GM19025 (cell line): ENCODE results near the gene ANTXRL.
"Not testable (repeated sequence)": the region's sequence is repeated elsewhere in the genome, so short reads cannot be mapped to it uniquely, and the experiment has no call there.

Experiments used
- ATAC-seq: cut with Tn5 transposase; IDR thresholded peaks from one replicate; pipeline ENCODE4 v1.9.1; 2021; ENCODE audit warnings: mild to moderate bottlenecking, low read depth, moderate library complexity; ENCODE audit not compliant: unreplicated experiment

ANTXRL gene

DNA sequence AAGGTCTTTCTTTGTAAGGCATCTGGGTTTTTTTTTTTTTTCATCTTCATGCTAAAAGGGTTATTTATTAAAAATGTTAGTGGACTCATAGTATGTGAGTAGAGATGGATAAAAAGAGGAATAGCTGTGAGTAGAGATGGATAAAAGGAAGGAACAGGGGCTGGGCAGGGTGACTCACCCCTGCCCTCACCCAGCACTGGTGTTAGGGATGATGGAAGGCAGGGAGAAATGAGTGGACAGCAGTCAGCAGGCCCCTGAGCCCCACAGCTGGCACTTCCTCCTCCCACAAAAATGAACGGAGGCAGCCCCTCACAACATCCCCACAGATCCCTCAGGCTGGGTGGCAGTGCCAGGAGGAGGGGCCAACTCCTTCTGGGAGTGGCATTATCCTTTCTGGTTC lies 39.3 kb downstream of the ANTXRL start:
- no peak for ATAC-seq

DNA sequence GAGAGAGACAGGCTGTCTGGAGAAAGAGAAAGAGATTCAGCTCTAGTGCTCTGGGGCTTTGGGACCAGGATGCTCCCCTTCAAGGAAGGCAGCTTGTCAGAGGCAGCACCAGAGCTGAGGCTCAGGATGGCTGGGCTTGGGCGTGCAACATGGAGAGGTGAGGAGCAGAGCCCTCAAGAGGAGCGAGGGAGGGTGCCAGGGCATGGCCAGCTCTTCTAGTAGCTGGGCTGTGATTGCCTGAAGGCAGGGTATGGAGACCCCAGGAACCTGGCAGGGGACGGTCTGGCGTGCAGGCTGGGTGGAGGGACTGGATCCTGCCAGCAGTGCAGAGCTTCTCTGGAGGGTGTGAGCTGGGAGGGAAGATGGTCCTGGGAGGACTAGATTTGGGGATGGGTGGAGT lies 40.2 kb downstream of the ANTXRL start:
- no peak for ATAC-seq

DNA sequence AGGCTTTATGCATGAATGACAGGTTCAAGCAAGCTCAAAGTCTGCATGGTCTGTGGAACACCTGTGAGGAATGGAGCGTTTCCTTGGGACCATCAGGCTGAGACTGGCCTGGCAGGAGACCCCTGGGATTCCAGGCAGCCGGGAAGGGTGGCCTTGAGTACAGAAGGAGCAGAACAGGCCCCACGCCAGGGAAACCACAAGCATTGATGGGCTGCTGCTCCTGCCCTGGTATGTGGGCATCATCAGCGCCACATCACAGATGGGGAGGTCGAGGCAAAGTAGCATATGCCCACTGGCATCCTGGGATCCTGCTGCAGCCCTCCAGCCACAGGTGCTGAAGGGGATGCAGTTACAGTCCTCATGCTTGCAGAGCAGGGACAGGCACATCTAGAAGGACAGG lies 40.9 kb downstream of the ANTXRL start:
- no peak for ATAC-seq

DNA sequence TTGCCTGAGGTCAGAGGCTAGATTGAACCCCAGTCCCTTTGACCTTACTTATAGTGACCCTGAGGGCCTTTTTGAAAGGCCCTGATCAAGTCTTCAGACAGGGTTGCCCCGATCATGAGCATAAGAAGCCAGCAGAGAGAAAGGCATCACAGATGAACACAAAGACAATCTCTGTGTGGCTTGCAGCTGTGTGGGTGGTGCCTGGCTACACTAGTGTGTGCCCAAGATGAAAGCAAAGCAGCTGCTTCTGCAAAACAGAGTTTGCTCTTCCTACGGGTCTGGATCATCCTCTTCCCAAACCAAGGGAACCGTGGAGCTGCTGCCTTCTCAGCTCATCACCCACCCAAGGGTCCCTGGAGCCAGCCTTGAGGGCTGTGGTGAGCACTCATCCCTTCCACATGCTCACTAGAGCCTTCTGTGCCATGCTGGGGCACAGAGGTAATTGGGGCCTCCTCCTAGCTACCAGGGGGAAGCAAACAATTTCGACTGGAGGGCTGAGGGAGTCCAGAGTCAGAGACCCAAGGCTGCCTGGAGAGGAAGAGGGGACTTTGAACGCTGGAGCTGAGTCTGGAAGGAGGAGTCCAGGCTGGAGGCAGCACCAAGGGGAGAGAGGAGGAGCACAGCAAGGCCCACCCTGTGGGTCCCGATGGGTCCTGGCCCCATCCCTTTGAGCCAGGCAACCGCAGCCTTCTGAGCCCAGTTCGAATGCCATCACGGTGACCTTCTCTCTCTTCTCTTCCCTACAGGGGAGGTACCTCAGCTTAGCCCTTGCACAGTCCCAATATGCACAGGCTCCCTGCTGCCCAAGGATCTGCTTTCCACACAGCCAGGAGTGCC lies 42.3 kb downstream of the ANTXRL start:
- no peak for ATAC-seq

DNA sequence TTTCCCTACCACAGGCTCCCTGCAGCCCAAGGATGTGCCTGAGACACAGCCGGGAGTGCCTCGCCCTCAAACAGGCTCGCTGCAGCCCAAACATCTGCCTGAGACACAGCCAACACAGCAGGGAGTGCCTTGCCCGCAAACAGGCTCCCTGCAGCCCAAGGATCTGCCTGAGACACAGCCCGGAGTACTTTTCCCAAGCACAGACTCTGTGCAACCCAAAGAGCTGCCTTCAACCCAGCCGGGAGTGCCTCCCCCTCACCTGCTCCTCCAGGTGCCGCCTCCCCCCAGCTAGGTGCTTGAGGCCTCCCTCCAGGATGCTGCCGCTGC lies 42.9 kb downstream of the ANTXRL start:
- ATAC-seq: no peak

DNA sequence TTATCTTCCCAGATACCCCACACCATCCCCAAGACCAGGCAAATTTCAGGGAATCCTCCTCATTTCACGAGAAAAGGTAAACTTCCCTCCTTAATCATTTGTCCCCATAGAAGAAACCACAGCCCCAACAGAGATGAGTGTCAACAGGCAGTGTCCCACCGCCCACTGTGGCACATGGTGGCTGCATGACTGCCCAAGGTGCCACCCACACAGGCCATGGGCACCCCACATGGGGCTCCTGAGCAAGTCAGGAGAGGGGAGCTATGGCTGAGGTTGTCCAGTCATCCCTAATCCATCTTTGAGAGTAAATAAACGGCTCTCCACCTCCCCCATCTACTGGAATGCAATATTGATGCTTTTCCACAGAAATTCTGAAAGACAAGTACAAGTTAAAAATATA lies 44.1 kb downstream of the ANTXRL start:
- ATAC-seq: no peak

GRCh38 chr10:46365484-46365883 lies 78.7 kb downstream of the ANTXRL start:
- ATAC-seq: not testable (repeated sequence)

DNA sequence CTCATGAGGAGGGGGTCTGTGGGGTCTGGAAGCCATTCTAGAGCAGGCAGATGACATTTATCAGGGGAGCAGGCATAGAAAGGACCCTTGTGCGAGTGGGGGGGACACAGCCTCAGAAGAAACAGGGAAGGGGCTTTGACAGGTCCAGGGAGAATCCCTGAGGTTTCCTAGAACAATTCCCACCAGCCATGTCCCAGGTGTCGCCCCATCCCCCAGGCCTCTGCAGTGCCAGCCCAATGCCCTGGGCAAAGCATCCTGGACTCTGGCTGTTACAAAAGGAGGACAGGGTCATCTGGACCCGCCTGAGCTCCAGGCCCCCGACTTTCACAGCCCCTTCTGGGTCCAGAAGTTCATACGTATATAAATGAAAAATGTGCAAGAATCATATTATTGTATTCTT lies 80.4 kb downstream of the ANTXRL start:
- ATAC-seq: not testable (repeated sequence)

GRCh38 chr10:46367666-46368240 lies 81.0 kb downstream of the ANTXRL start:
- ATAC-seq: not testable (repeated sequence)

GRCh38 chr10:46368956-46369355 lies 82.2 kb downstream of the ANTXRL start:
- ATAC-seq: not testable (repeated sequence)

- ATAC-seq: not testable (repeated sequence)
These were observed 87.6 kb downstream of the ANTXRL start for GRCh38 chr10:46374410-46374809.

DNA sequence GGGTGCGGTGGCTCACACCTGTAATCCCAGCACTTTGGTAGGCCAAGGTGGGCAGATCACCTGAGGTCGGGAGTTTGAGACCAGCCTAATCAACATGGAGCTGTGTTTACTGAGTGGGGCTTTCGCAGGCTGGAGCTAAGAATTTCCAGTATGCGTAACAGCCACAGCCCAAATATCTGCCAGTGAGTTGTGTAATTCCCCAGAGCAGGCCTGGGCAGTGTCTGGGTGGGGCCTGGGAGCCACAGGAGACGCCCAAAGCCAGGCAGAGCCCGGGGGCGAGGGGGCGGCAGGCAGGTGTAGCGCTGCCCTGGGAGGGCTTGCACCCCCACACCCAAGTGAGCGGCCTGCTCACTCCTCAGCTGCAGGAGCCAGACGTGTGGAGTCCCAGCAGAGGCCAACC lies 88.6 kb downstream of the ANTXRL start, which contains the start of gene ANXA8L1:
Gene ANXA8L1, plus strand, starts transcription at position 371 of the 400 bp plus-strand sequence. CDS start 76 bp downstream, outside the sequence.
- not testable (repeated sequence) for ATAC-seq

DNA sequence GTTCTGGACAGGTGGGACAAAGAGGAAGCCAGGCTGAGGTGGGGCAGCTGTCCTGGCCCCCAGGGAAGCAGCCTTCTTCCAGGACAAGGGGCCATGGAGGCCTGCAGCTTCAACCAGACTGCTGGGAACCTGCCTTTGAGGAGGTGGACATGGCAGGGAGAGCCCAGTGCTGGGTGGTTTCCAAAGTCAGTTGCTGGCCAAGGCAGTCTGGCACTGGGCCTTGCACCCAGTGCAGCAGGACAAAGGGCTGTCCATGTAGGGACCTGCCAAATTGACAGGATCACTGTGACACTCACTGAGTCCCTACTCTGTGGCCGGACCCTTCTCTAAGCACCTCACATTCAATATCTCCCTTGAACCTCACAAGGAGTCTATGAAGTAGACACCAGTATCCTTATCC lies 90.2 kb downstream of the ANTXRL start:
- ATAC-seq: not testable (repeated sequence)

DNA sequence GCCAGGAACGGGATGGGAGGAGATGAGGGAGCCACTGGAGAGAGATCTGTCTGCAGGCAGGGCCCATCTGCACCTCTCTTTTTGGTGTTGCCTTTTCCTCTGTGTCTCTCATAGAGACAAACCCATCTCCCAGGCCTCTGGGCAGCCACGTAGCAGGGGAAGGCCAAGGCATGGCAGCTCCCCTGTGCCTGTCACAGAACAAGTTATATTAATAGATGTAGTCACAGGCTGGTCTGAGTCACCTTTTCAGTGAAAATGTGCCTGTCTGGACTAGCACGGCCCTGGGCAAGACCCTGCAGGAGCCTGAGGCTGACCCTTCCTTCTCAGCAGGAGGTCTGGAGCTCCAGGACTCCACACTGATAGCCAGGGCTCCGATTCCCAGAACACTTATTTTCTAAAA lies 90.9 kb downstream of the ANTXRL start:
- not testable (repeated sequence) for ATAC-seq

DNA sequence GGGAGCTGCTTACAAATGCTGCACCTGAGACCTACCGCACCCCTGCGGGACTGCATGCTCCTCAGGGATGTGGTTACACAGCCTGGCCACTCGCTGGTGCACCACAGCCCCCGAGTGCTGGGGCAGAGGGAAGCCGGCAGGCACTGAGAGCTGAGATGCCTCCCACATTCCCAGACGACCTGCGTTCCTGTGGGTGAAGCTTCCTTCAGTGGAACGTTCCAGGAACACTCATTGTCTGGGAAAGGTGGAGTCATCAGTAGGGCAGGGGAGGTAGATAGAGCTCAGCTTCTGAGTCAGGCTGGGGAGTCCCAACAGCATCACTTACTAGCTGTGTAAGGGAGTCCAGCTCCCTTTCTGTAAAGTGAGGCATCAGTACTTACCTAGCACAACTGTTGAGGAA lies 91.3 kb downstream of the ANTXRL start:
- not testable (repeated sequence) for ATAC-seq

DNA sequence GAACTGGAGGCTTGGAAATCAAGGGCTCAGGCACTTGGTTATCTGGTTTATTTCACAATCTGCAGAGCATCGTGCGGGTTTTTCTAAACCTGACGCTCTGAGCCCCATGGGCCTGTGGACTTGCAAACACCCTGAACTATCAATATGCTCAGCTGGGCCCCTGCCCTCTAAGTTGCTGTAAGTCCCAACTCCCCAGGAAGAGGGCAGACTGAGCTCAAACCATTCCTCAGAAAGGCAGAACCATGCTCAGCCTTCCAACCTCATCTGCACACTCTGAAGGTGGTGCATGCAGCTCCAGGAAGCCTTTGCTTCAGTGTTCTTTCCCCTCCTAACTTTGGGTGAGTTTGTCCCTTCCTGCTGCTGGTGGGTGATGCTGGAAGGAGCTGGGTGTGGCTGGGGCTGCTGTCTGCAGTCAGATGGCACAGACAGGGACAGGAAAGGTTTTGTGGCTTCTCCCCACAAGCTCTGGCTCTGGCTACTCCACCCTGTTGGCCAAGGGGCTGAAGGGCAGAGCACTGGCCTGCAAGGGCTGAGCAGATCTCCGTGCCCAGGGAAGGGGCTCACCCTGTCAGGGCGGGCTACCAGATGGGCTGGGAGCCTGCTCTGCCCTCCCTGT lies 92.5 kb downstream of the ANTXRL start:
- not testable (repeated sequence) for ATAC-seq
